Gastroesophageal sphincter (tissue), 3 donors: ENCODE data around the gene CDV3.

Source experiments
- CTCF ChIP-seq, 4 experiments: fragments of 200-600 bp in 2 of 4; fragments of 450-650 bp in 2 of 4; sonication (generic) in 1 of 4; IDR thresholded peaks; one replicate each; pipeline ENCODE4 v1.5.1; 2017 to 2019; ENCODE audit warnings: antibody characterized with exemption in 4 of 4, mild to moderate bottlenecking in 2 of 4, moderate library complexity in 2 of 4
- EP300 ChIP-seq: sonication (generic); formaldehyde crosslinking; IDR thresholded peaks from one replicate; pipeline ENCODE4 v1.6.1; 2017; ENCODE audit warnings: antibody characterized with exemption, mild to moderate bottlenecking

DNA sequence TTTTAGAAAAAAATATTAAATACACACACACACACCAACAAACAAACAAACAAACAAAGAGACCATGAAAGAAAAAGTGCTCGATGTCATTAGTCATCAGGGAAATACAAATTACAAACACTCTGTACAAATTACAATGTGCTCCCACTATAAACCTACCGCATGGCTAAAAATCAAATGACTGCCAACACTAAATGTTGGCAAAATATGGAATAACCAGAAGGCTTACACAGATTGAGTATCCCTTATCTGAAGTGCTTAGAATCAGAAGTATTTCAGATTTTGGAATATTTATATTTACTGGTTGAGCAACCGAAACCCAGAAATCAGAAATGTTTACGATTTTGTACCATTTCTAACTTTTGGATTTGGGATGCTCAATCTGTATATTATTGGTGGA lies 33.4 kb downstream of the CDV3 start:
- TF ChIP-seq EP300 (no peak), CTCF (IDR thresholded peaks at IDR 0.05) (no peak)
